Astrocyte of the hippocampus (primary cell): ENCODE measurements around the gene HTR1D.
"Not testable (repeated sequence)": the region's sequence is repeated elsewhere in the genome, so short reads cannot be mapped to it uniquely, and the experiment has no call there.

ENCODE experiments used
- DNase-seq: peaks from one replicate; pipeline ENCODE4 v3.0.0; 2011; ENCODE audit warnings: low read depth, low spot score

The HTR1D gene

GRCh38 chr1:23217421-23218115 is at the start of gene HTR1D:
Gene HTR1D, minus strand, starts transcription at chr1:23217502. Its CDS starts 23,283 bp downstream, at chr1:23194219.
- peak; percentile 32 for DNase-seq

- no peak for DNase-seq
Measured at GRCh38 chr1:23263380-23263887, 46.1 kb upstream of the HTR1D start.

- not testable (repeated sequence) for DNase-seq
Measured at GRCh38 chr1:23258082-23258481, 40.8 kb upstream of the HTR1D start.

- DNase-seq: not testable (repeated sequence)
Measured at GRCh38 chr1:23257371-23257770, 40.1 kb upstream of the HTR1D start.

GRCh38 chr1:23254584-23254983 is 37.3 kb upstream of the HTR1D start:
- DNase-seq: no peak

- no peak for DNase-seq
Measured at GRCh38 chr1:23251812-23252211, 34.5 kb upstream of the HTR1D start.

- no peak for DNase-seq
Measured at GRCh38 chr1:23249787-23250454, 32.6 kb upstream of the HTR1D start.

GRCh38 chr1:23247276-23247675 is 30.0 kb upstream of the HTR1D start:
- DNase-seq: no peak

- no peak for DNase-seq
Measured at GRCh38 chr1:23246274-23246673, 29.0 kb upstream of the HTR1D start.

- DNase-seq: no peak
Measured at GRCh38 chr1:23244256-23244761, 27.0 kb upstream of the HTR1D start.

- DNase-seq: no peak
Measured at GRCh38 chr1:23242414-23242813, 25.1 kb upstream of the HTR1D start.

- no peak for DNase-seq
Measured at GRCh38 chr1:23239638-23240295, 22.5 kb upstream of the HTR1D start.

- DNase-seq: no peak
Measured at GRCh38 chr1:23238565-23238964, 21.3 kb upstream of the HTR1D start.

GRCh38 chr1:23237508-23237907 is 20.2 kb upstream of the HTR1D start:
- no peak for DNase-seq

GRCh38 chr1:23227806-23228205 is 10.5 kb upstream of the HTR1D start:
- no peak for DNase-seq

- peak; percentile 16 for DNase-seq
Measured at GRCh38 chr1:23224739-23225648, 7.7 kb upstream of the HTR1D start.

GRCh38 chr1:23223963-23224362 is 6.7 kb upstream of the HTR1D start:
- not testable (repeated sequence) for DNase-seq

GRCh38 chr1:23223490-23223951 is 6.2 kb upstream of the HTR1D start:
- not testable (repeated sequence) for DNase-seq

GRCh38 chr1:23222742-23223141 is 5.4 kb upstream of the HTR1D start:
- DNase-seq: no peak

GRCh38 chr1:23222331-23222730 is 5.0 kb upstream of the HTR1D start:
- DNase-seq: no peak

GRCh38 chr1:23221107-23221506 is 3.8 kb upstream of the HTR1D start:
- no peak for DNase-seq
